Caco-2 (cell line): Measurements from ENCODE around the gene FGF10. TPM values are rescaled to one million over a fixed set of nuclear protein-coding genes. Genes with fewer than 3 reads are reported as not detected.

ENCODE experiments used
- BruUV-seq: library from RNA; stranded (reverse); fragments of 400-500 nt; replicated peaks from 2 replicates; lab custom pipeline; 2021; lab: Mats Ljungman, UMichigan
- CTCF ChIA-PET: fragments of 300-600 bp; sonication (Branson Sonifier 250); formaldehyde crosslinking; loops from one replicate; lab custom pipeline; 2022; ENCODE audit warnings: antibody characterized with exemption; lab: Charles Lee
- POLR2A ChIA-PET: fragments of 300-600 bp; sonication (Branson Sonifier 250); formaldehyde crosslinking; loops from one replicate; lab custom pipeline; 2022; ENCODE audit warnings: antibody characterized with exemption; lab: Charles Lee
- DNase-seq, 2 experiments: peaks; one replicate each; pipeline versions ENCODE4 v3.0.0 to v3.0.0-alpha.2; 2020 to 2022
- H3K27me3 ChIP-seq: replicated peaks from 2 replicates; pipeline ENCODE4 v1.6.0; 2011; ENCODE audit warnings: low read length; ENCODE audit not compliant: control insufficient read depth, insufficient read depth
- H3K36me3 ChIP-seq: 2 replicates; pipeline ENCODE4 v1.5.1; 2011; ENCODE audit warnings: low read length; ENCODE audit not compliant: control insufficient read depth, insufficient read depth
- H3K4me1 ChIP-seq: fragments of 250-450 bp; sonication (Bioruptor Pico); 2 replicates; pipeline ENCODE4 v1.5.1; 2020; ENCODE audit warnings: mild to moderate bottlenecking
- H3K4me3 ChIP-seq: 2 replicates; pipeline ENCODE4 v1.5.1; 2011; ENCODE audit warnings: low read depth, mild to moderate bottlenecking, control low read depth, low read length
- H3K9me3 ChIP-seq: fragments of 250-450 bp; sonication (Bioruptor Pico); 2 replicates; pipeline ENCODE4 v1.5.1; 2020; ENCODE audit warnings: mild to moderate bottlenecking, moderate library complexity
- H3K27ac Mint-ChIP-seq: one replicate; pipeline ENCODE4 v1.8.0; 2022; ENCODE audit warnings: mixed read lengths; ENCODE audit not compliant: unreplicated experiment
- H3K27me3 Mint-ChIP-seq: one replicate; pipeline ENCODE4 v1.8.0; 2022; ENCODE audit warnings: mixed read lengths; ENCODE audit not compliant: insufficient read depth, unreplicated experiment
- H3K36me3 Mint-ChIP-seq: one replicate; pipeline ENCODE4 v1.8.0; 2022; ENCODE audit warnings: mild to moderate bottlenecking, mixed read lengths; ENCODE audit not compliant: insufficient read depth, unreplicated experiment
- H3K4me1 Mint-ChIP-seq: one replicate; pipeline ENCODE4 v1.8.0; 2022; ENCODE audit warnings: low read depth, mixed read lengths; ENCODE audit not compliant: unreplicated experiment
- H3K4me3 Mint-ChIP-seq: one replicate; pipeline ENCODE4 v1.8.0; 2022; ENCODE audit warnings: mild to moderate bottlenecking, moderate library complexity, mixed read lengths; ENCODE audit not compliant: unreplicated experiment
- H3K9me3 Mint-ChIP-seq: one replicate; pipeline ENCODE4 v1.8.0; 2022; ENCODE audit warnings: mixed read lengths; ENCODE audit not compliant: unreplicated experiment
- CTCF ChIP-seq, 2 experiments: fragments of 200-600 bp in 1 of 2; IDR thresholded peaks; 1 replicate in 1 of 2; 2 replicates in 1 of 2; pipeline versions ENCODE4 v1.5.1 to v1.8.0; 2011 to 2022; ENCODE audit warnings: antibody characterized with exemption in 1 of 2, control low read depth in 1 of 2, inconsistent platforms in 1 of 2, low read depth in 1 of 2, low read length in 1 of 2, mild to moderate bottlenecking in 1 of 2, moderate library complexity in 1 of 2; ENCODE audit not compliant: insufficient read depth in 1 of 2, severe bottlenecking in 1 of 2, unreplicated experiment in 1 of 2
- intact Hi-C: fragments of 100-400 bp; cut with micrococcal nuclease; formaldehyde crosslinking; loops from one replicate; pipeline ENCODE4 v1.10.0; 2022; ENCODE audit not compliant: unreplicated experiment
- total RNA-seq: library from RNA; stranded (reverse); gene quantifications from 2 replicates; pipeline ENCODE4 v1.2.3, GENCODE V29; 2022

Gene FGF10
- total RNA-seq, 1 experiment from 2014 or later, result not detected

GRCh38 chr5:44275908-44276307, 113.3 kb downstream of the FGF10 start:
- no peak for TF ChIP-seq CTCF (IDR thresholded peaks at IDR 0.05; ENCODE audit: insufficient read depth in 1 of 2, low read depth in 1 of 2, low read length in 1 of 2, severe bottlenecking in 1 of 2, unreplicated experiment in 1 of 2)
- Histone ChIP-seq H3K36me3 (no peaks in the 10 kb centered on the region), H3K4me1 (no peaks in the 10 kb centered on the region), H3K27me3 (no peaks in the 10 kb centered on the region), H3K4me3 (no peak overlapping the region), H3K9me3 (no peaks in the 10 kb centered on the region)
- H3K4me3 Mint-ChIP-seq, result no peak overlapping the region
- no peaks in the 10 kb centered on the region for H3K4me1 Mint-ChIP-seq
- peaks cover 3% of the 10 kb centered on the region for H3K27me3 Mint-ChIP-seq
- no peak overlapping the region for H3K27ac Mint-ChIP-seq
- intact Hi-C loops, result no loop called here
- CTCF ChIA-PET, result no interaction called here
- no TSS peak for BruUV-seq
- POLR2A ChIA-PET, result no interaction called here
- DNase-seq, result no peak
- no peaks in the 10 kb centered on the region for H3K36me3 Mint-ChIP-seq
- H3K9me3 Mint-ChIP-seq, result no peaks in the 10 kb centered on the region

GRCh38 chr5:44275329-44275728, 113.9 kb downstream of the FGF10 start:
- POLR2A ChIA-PET, result no interaction called here
- H3K4me1 Mint-ChIP-seq, result no peaks in the 10 kb centered on the region
- Histone ChIP-seq H3K4me1 (no peaks in the 10 kb centered on the region), H3K36me3 (no peaks in the 10 kb centered on the region), H3K27me3 (no peaks in the 10 kb centered on the region), H3K9me3 (no peaks in the 10 kb centered on the region), H3K4me3 (no peak overlapping the region)
- peaks cover 3% of the 10 kb centered on the region for H3K27me3 Mint-ChIP-seq
- TF ChIP-seq CTCF (IDR thresholded peaks at IDR 0.05; ENCODE audit: insufficient read depth in 1 of 2, low read depth in 1 of 2, low read length in 1 of 2, severe bottlenecking in 1 of 2, unreplicated experiment in 1 of 2), result no peak
- no peak overlapping the region for H3K27ac Mint-ChIP-seq
- CTCF ChIA-PET, result no interaction called here
- no peak overlapping the region for H3K4me3 Mint-ChIP-seq
- no peaks in the 10 kb centered on the region for H3K9me3 Mint-ChIP-seq
- no TSS peak for BruUV-seq
- intact Hi-C loops, result no loop called here
- no peak for DNase-seq
- H3K36me3 Mint-ChIP-seq, result no peaks in the 10 kb centered on the region

GRCh38 chr5:44267909-44268308, 121.3 kb downstream of the FGF10 start:
- DNase-seq, result no peak
- H3K9me3 Mint-ChIP-seq, result no peaks in the 10 kb centered on the region
- ChIA-PET CTCF (no interaction called here), POLR2A (no interaction called here)
- peaks cover 5% of the 10 kb centered on the region for H3K27me3 Mint-ChIP-seq
- H3K27ac Mint-ChIP-seq, result no peak overlapping the region
- TF ChIP-seq CTCF (IDR thresholded peaks at IDR 0.05; ENCODE audit: insufficient read depth in 1 of 2, low read depth in 1 of 2, low read length in 1 of 2, severe bottlenecking in 1 of 2, unreplicated experiment in 1 of 2), result no peak
- Histone ChIP-seq H3K9me3 (no peaks in the 10 kb centered on the region), H3K4me3 (no peak overlapping the region), H3K4me1 (no peaks in the 10 kb centered on the region), H3K36me3 (no peaks in the 10 kb centered on the region), H3K27me3 (no peaks in the 10 kb centered on the region)
- no peak overlapping the region for H3K4me3 Mint-ChIP-seq
- intact Hi-C loops, result loop anchor here (10.0 kb wide), 1 partner anchor 173 kb away; no protein-coding TSS in a partner anchor
- H3K4me1 Mint-ChIP-seq, result no peaks in the 10 kb centered on the region
- H3K36me3 Mint-ChIP-seq, result no peaks in the 10 kb centered on the region
- no TSS peak for BruUV-seq
